GM19099 (cell line): ENCODE data around the gene TMC3.

Experiments
- POLR2A ChIP-seq: IDR thresholded peaks from 3 replicates; pipeline ENCODE4 v1.6.1; 2011; ENCODE audit warnings: low read depth; ENCODE audit not compliant: insufficient read length; ENCODE audit errors: extremely low read depth

Gene TMC3

GRCh38 chr15:81373775-81374395 is at the start of gene TMC3:
Gene TMC3, minus strand, starts transcription at chr15:81374213. Its CDS starts 136 bp downstream, at chr15:81374077.
- TF ChIP-seq POLR2A: no peak

- no peak for TF ChIP-seq POLR2A
These were observed 47.4 kb upstream of the TMC3 start for GRCh38 chr15:81421461-81421860.

- TF ChIP-seq POLR2A: no peak
These were observed 45.4 kb upstream of the TMC3 start for GRCh38 chr15:81419332-81419943.

GRCh38 chr15:81418891-81419290 is 44.9 kb upstream of the TMC3 start:
- no peak for TF ChIP-seq POLR2A

- TF ChIP-seq POLR2A: no peak
These were observed 44.4 kb upstream of the TMC3 start for GRCh38 chr15:81418444-81418843.

GRCh38 chr15:81413851-81414250 is 39.8 kb upstream of the TMC3 start:
- no peak for TF ChIP-seq POLR2A

- TF ChIP-seq POLR2A: no peak
These were observed 38.1 kb upstream of the TMC3 start for GRCh38 chr15:81411969-81412633.

GRCh38 chr15:81411051-81411450 is 37.0 kb upstream of the TMC3 start:
- no peak for TF ChIP-seq POLR2A

- no peak for TF ChIP-seq POLR2A
These were observed 36.3 kb upstream of the TMC3 start for GRCh38 chr15:81410318-81410753.

GRCh38 chr15:81407718-81408117 is 33.7 kb upstream of the TMC3 start:
- TF ChIP-seq POLR2A: no peak

GRCh38 chr15:81407176-81407575 is 33.2 kb upstream of the TMC3 start:
- no peak for TF ChIP-seq POLR2A

GRCh38 chr15:81400640-81401236 is 26.7 kb upstream of the TMC3 start:
- TF ChIP-seq POLR2A: no peak

GRCh38 chr15:81398910-81399551 is 25.0 kb upstream of the TMC3 start:
- no peak for TF ChIP-seq POLR2A

GRCh38 chr15:81398456-81398855 is 24.4 kb upstream of the TMC3 start:
- TF ChIP-seq POLR2A: no peak

- TF ChIP-seq POLR2A: no peak
These were observed 20.6 kb upstream of the TMC3 start for GRCh38 chr15:81394603-81395002.

- no peak for TF ChIP-seq POLR2A
These were observed 17.6 kb upstream of the TMC3 start for GRCh38 chr15:81391657-81392056.

- TF ChIP-seq POLR2A: no peak
These were observed 14.4 kb upstream of the TMC3 start for GRCh38 chr15:81388436-81388770.
